Neural crest cell (in vitro differentiated cells): ENCODE measurements around the gene TMC1. TPM values are rescaled to one million over a fixed set of nuclear protein-coding genes. Genes with fewer than 3 reads are reported as not detected.

ENCODE experiments used
- DNase-seq: peaks from one replicate; pipeline ENCODE4 v3.0.0; 2021; ENCODE audit warnings: low read depth, mixed read lengths, low spot score
- H3K27ac Mint-ChIP-seq: one replicate; pipeline ENCODE4 v1.8.0; 2021; ENCODE audit warnings: mild to moderate bottlenecking, mixed read lengths; ENCODE audit not compliant: unreplicated experiment
- H3K27me3 Mint-ChIP-seq: 2 replicates; pipeline ENCODE4 v1.8.0; 2021; ENCODE audit warnings: low read depth, mild to moderate bottlenecking, mixed read lengths
- H3K36me3 Mint-ChIP-seq: 2 replicates; pipeline ENCODE4 v1.8.0; 2021; ENCODE audit warnings: low read depth, mild to moderate bottlenecking, mixed read lengths
- H3K4me1 Mint-ChIP-seq: 2 replicates; pipeline ENCODE4 v1.8.0; 2021; ENCODE audit warnings: mixed read lengths
- H3K4me3 Mint-ChIP-seq: one replicate; pipeline ENCODE4 v1.8.0; 2021; ENCODE audit warnings: mild to moderate bottlenecking, mixed read lengths
- H3K9me3 Mint-ChIP-seq: 2 replicates; pipeline ENCODE4 v1.8.0; 2021; ENCODE audit warnings: mixed read lengths
- total RNA-seq: library from RNA; stranded (reverse); gene quantifications from 2 replicates; pipeline ENCODE4 v1.2.1, GENCODE V29; 2021
- TF ChIP-seq, protein P1 (sequence below): fragments of 200-600 bp; sonication (generic); conservative IDR thresholded peaks from 2 replicates; pipeline ENCODE4 v1.5.0; 2021; ENCODE audit warnings: antibody characterized with exemption, mild to moderate bottlenecking

TMC1 gene
- total RNA-seq, 1 donor from 2014 or later, result 0.33 TPM

- TF ChIP-seq, protein P1, sequence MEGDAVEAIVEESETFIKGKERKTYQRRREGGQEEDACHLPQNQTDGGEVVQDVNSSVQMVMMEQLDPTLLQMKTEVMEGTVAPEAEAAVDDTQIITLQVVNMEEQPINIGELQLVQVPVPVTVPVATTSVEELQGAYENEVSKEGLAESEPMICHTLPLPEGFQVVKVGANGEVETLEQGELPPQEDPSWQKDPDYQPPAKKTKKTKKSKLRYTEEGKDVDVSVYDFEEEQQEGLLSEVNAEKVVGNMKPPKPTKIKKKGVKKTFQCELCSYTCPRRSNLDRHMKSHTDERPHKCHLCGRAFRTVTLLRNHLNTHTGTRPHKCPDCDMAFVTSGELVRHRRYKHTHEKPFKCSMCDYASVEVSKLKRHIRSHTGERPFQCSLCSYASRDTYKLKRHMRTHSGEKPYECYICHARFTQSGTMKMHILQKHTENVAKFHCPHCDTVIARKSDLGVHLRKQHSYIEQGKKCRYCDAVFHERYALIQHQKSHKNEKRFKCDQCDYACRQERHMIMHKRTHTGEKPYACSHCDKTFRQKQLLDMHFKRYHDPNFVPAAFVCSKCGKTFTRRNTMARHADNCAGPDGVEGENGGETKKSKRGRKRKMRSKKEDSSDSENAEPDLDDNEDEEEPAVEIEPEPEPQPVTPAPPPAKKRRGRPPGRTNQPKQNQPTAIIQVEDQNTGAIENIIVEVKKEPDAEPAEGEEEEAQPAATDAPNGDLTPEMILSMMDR, result no peak
- Mint-ChIP-seq H3K27me3 (no peaks in the 10 kb centered on the region), H3K9me3 (no peaks in the 10 kb centered on the region), H3K4me3 (no peak overlapping the region), H3K36me3 (no peaks in the 10 kb centered on the region), H3K4me1 (peaks cover 10% of the 10 kb centered on the region), H3K27ac (no peak overlapping the region)
- DNase-seq, result no peak
These were observed 237.5 kb downstream of the TMC1 start for GRCh38 chr9:72758944-72759343.

- Mint-ChIP-seq H3K27ac (no peak overlapping the region), H3K4me3 (no peak overlapping the region)
These were observed 241.6 kb downstream of the TMC1 start for GRCh38 chr9:72763022-72763421.

DNA sequence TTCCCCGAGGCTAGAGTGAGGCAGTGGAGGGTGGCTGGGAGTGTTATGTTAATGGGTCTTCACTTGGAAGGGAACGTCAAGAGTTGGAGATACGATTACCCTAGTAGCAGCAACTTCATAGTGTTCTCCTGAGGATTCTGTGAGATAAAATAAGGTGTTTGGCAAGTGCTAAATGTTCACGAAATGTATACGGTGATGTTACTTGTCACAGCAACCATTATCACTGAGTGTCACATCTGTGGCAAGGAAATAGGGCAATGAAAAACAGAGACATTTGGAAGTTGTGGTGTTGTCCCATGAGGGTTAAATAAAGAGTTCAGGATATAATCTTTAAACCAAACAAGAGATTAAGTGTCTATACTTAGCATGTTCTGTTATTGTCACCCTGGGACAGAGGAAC is 248.1 kb downstream of the TMC1 start:
- peaks cover 19% of the 10 kb centered on the region for H3K4me1 Mint-ChIP-seq
- H3K4me3 Mint-ChIP-seq, result no peak overlapping the region
- peaks cover 3% of the 10 kb centered on the region for H3K9me3 Mint-ChIP-seq
- no peaks in the 10 kb centered on the region for H3K36me3 Mint-ChIP-seq
- no peaks in the 10 kb centered on the region for H3K27me3 Mint-ChIP-seq
- DNase-seq, result no peak
- H3K27ac Mint-ChIP-seq, result no peak overlapping the region
- TF ChIP-seq, protein P1, result no peak

More at GRCh38 chr9:72763022-72763421, 241.6 kb downstream of the TMC1 start:
- TF ChIP-seq, protein P1, result no peak
- Mint-ChIP-seq H3K36me3 (no peaks in the 10 kb centered on the region), H3K4me1 (peaks cover 5% of the 10 kb centered on the region), H3K27me3 (no peaks in the 10 kb centered on the region), H3K9me3 (peaks cover 3% of the 10 kb centered on the region)
- no peak for DNase-seq

DNA sequence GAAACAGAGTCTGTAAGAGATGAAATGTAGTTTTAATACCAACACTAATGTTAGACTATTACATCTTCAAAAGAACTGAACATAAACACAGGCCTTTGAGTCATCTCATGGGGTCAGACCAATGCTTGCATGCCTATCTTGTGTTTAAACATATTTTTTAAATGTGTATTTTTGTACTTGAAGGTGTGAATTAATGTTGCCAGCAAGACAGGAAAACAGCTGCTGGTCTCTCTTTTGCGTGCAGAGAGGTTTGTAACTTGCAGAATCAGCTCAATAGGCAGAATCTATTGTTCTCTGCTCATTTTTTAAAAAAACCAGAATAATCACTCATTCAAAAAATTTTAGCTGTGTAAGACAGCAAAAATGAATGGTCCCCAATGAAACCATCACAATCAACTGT is 251.3 kb downstream of the TMC1 start:
- H3K27me3 Mint-ChIP-seq, result no peaks in the 10 kb centered on the region
- TF ChIP-seq, protein P1, result no peak
- no peak overlapping the region for H3K4me3 Mint-ChIP-seq
- H3K27ac Mint-ChIP-seq, result no peak overlapping the region
- H3K9me3 Mint-ChIP-seq, result no peaks in the 10 kb centered on the region
- DNase-seq, result no peak
- H3K4me1 Mint-ChIP-seq, result peaks cover 14% of the 10 kb centered on the region
- no peaks in the 10 kb centered on the region for H3K36me3 Mint-ChIP-seq

DNA sequence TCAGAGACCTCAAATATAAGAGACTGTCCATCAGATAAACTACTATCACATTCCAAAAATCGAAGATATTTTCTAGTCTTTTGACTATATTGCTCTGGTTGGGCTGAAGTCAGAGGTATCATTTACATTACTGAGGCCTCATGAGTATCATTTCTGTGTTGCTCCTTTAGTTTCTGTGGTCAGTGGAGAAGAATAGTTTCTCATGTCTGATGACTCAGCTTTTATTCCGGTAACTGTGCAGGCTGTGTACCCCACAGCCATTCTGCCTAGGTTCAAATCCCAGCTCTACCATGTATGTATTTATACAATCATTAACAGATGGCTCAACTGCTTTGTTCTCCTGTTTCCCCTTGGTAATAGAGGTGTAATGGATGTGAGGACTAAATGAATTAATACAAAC is 252.2 kb downstream of the TMC1 start:
- TF ChIP-seq, protein P1, result no peak
- H3K27ac Mint-ChIP-seq, result no peak overlapping the region
- no peak overlapping the region for H3K4me3 Mint-ChIP-seq
- no peaks in the 10 kb centered on the region for H3K36me3 Mint-ChIP-seq
- no peaks in the 10 kb centered on the region for H3K9me3 Mint-ChIP-seq
- H3K4me1 Mint-ChIP-seq, result peaks cover 14% of the 10 kb centered on the region
- DNase-seq, result no peak
- no peaks in the 10 kb centered on the region for H3K27me3 Mint-ChIP-seq

GRCh38 chr9:72775570-72775969 is 254.2 kb downstream of the TMC1 start:
- TF ChIP-seq, protein P1, result no peak
- no peak overlapping the region for H3K4me3 Mint-ChIP-seq
- H3K9me3 Mint-ChIP-seq, result no peaks in the 10 kb centered on the region
- H3K36me3 Mint-ChIP-seq, result no peaks in the 10 kb centered on the region
- H3K27me3 Mint-ChIP-seq, result no peaks in the 10 kb centered on the region
- no peak for DNase-seq
- H3K27ac Mint-ChIP-seq, result no peak overlapping the region
- H3K4me1 Mint-ChIP-seq, result peaks cover 14% of the 10 kb centered on the region
